Cardiac fibroblast (primary cell): ENCODE measurements around the gene HSPB9.

ENCODE experiments used
- DNase-seq, 2 donors: peaks; one replicate each; pipeline versions ENCODE4 v3.0.0 to v3.0.0-alpha.2; 2010; ENCODE audit warnings: low read depth in 2 of 2
- H3K4me3 ChIP-seq, 2 donors: replicated peaks in 1 of 2; 1 replicate in 1 of 2; 2 replicates in 1 of 2; pipeline ENCODE4 v1.5.1; 2011; ENCODE audit warnings: low read depth in 2 of 2, low read length in 2 of 2, mild to moderate bottlenecking in 2 of 2, moderate library complexity in 1 of 2
- TF ChIP-seq, protein P1 (sequence below): IDR thresholded peaks from one replicate; pipeline ENCODE4 v1.5.1; 2011; ENCODE audit warnings: low read depth, mild to moderate bottlenecking, low read length, inconsistent platforms

Gene HSPB9

DNA sequence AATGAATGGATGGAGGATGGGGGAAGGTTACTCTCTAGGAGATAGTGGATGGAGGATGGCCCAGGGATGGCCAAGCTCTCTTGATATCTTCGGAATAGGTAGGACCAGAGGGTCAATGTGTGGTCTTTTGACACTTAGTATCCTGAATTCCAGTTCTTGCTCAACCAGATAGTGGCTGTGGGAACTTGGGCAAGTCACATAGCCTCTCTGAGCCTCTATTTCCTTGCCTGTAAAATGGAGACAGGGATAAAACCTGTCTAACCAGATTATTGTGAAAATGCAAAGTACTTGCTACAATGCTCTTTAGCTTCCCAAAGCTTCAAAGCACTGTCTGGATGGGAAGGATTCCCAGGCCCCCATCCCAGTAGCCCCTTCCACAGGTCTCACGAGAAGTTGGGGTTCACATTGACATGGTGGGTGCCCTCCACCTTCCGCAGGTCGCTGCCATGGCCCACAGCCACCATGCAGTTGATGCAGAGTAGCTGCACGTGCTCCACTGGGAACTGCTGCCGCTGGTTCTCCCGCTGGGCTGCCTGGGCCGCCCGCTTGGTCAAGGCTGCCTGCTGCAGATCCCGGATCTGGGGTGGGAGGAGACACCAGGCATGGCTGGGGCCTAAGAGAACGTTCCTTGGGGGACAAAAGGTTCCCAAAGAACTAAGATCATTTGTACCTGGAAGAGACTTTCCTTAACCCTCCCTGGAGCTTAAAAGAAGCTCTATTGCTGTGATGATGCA is 19.2 kb upstream of the HSPB9 start:
- no peak overlapping the region for H3K4me3 ChIP-seq
- TF ChIP-seq, protein P1, sequence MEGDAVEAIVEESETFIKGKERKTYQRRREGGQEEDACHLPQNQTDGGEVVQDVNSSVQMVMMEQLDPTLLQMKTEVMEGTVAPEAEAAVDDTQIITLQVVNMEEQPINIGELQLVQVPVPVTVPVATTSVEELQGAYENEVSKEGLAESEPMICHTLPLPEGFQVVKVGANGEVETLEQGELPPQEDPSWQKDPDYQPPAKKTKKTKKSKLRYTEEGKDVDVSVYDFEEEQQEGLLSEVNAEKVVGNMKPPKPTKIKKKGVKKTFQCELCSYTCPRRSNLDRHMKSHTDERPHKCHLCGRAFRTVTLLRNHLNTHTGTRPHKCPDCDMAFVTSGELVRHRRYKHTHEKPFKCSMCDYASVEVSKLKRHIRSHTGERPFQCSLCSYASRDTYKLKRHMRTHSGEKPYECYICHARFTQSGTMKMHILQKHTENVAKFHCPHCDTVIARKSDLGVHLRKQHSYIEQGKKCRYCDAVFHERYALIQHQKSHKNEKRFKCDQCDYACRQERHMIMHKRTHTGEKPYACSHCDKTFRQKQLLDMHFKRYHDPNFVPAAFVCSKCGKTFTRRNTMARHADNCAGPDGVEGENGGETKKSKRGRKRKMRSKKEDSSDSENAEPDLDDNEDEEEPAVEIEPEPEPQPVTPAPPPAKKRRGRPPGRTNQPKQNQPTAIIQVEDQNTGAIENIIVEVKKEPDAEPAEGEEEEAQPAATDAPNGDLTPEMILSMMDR: no peak
- DNase-seq: no peak

DNA sequence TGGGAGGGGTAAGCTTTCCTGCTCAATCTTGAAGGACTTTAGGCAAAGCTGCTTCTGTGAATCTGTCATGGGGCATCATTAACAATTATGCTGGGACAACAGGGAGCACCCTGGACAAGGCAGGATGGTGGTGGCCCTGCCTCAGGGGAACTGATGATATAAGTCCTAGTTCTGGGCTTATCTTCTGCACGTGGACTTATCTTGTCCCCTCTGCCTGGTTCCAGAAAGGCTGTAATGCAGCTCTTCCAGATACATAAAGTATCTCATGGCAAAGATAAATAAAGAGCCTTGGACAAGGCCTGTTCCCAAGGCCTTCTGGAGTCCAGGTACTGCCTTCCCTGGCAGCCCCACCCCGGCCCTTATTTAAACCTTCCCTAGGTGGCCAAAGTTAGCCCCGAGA is 18.3 kb upstream of the HSPB9 start:
- DNase-seq: no peak
- TF ChIP-seq, protein P1: no peak

DNA sequence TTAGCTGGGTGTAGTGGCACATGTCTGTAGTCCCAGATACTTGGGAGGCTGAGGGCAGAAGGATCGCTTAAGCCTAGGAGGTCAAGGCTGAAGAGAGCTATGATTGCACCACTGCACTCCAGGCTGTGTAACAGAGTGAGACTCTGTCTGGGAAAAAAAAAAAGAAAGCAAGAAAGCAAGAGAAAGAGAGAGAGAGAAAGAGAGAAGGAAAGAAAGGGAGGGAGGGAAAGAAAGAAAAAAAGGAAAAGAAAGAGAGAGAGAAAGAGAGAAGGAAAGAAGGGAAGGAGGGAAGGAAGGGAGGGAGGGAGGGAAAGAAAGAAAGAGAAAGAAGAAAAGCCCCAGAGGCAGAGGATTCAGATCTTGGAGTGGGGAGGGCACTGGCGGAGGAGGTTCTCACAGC is 16.6 kb upstream of the HSPB9 start:
- no peak overlapping the region for H3K4me3 ChIP-seq
- DNase-seq: no peak
- TF ChIP-seq, protein P1: no peak

More for the DNA sequence above, 18.3 kb upstream of the HSPB9 start:
- H3K4me3 ChIP-seq: no peak overlapping the region

DNA sequence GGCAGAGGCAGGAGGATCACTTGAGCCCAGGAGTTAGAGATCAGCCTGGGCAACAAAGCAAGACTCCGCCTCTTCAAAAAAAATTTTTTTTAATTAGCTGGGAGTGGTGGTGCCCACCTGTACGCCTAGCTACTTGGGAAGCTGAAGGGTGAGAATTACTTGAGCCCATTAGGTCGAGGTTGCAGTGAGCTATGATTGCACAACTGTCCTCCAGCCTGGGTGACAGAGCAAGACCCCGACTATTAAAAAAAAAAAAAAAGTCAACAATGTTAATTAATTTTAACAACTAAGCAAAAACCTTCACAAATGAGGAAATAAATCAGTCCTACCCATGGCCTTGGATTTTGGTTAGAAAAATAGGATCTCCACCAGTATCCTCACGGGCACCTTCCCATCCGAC is 15.5 kb upstream of the HSPB9 start:
- H3K4me3 ChIP-seq: no peak overlapping the region
- no peak for DNase-seq
- TF ChIP-seq, protein P1: no peak

DNA sequence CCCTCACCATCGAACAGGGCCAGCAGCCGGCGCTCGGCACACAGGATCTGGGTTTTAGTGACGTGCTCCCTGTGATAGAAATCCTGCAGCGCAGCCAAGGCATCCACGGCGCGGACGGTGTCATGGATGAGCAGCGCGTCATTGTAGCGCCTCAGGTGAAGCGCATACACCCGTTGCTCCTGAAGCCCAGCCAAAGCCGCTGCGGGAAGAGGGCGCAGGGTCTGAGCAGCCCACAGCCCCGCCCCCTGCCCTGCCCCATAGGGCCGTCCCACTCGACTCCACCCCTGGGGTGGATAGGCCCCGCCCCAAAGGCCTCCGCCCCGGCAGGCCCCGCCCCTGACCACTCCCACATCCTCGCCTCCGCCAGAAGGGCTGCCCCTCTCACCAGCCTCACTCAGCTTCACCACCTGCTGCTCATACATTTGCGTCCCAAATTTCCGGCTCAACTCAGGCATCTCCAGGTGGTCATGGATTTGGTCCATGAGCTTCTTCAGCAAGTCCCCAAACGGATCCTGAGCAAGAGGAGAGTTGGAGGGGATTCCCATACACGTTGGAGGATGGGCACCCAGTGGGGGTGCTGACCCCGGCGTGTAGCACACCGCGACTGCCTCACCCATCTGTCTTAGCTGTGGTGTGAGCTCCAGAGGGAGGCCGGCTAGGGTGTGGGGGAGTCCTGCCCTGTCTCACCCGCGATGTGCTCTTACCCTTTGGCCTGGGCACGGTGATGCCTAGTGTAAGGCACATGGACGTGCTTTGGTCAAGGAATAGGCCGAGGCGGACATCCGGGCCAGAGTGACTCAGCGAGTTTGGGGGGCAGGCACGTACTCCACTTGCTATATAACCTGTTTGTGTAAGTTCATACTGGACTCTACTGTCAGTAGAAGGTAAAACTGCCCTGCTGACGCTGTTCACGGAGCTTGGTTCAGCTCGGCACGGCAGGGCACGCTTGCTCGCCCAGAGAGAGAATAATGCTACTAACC is 14.7 kb upstream of the HSPB9 start:
- TF ChIP-seq, protein P1: no peak
- H3K4me3 ChIP-seq: peak overlapping the region in 1 of 2 donors; percentile 31
- peak in 1 of 2 donors; percentile 66 for DNase-seq

DNA sequence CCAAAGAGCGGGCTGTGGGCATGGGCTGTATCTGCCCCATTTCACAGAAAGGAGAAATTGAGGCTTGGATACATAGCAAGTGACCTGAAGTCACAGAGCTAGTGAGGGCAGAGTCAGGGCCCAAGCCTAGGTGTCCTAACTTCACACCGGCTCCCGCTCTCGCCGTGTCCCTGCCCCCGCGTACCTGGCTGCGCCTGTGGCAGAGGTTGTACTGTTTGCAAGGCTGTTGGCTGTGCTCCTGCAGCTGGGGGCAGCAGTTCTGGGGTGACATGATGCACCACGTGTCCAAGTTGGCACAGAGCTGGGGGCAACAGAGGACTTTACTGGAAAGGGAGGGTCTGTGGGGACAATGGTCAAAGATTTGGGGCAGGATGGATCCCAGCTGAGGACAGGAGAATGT is 13.5 kb upstream of the HSPB9 start:
- DNase-seq: no peak
- H3K4me3 ChIP-seq: no peak overlapping the region
- TF ChIP-seq, protein P1: no peak
